ENCODE measurements around the gene BAK1. TPM values are rescaled to one million over a fixed set of nuclear protein-coding genes. Genes with fewer than 3 reads are reported as not detected.

The BAK1 gene
- total RNA-seq, 1 experiment from 2014 or later = 40.0 TPM

DNA sequence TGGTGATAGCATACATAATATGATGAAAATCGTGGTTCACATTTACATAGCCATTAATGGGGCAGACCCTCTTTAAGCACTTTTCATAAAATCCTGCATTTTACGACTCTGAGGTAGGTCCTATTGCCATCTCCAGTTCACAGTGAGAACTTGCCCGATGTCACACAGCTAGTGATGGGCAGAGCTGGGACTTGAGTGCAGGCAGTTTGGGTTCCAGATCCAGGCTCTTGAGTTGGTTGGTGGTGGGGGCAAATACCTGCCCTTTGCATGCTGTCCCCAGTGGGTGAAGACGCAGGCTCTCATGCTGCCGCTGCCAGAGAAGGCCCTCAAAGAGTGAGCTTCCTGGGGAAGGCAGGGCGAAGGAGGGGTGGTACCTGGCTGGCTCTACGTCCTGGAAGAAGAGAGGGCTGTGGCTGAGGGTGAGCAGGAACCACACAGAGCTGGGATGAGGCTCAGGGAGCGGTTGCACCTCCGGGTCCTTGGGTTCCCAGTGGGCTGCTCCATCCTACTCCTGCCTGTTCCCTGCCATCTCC, 6.1 kb upstream of the BAK1 start:
- Mint-ChIP-seq H3K36me3 (ENCODE audit: insufficient read depth in 1 of 3, low read depth in 3 of 3) (no peaks in the 10 kb centered on the region), H3K4me1 (peaks cover 16 to 21% of the 10 kb centered on the region in 2 experiments), H3K27me3 (ENCODE audit: low read depth) (peaks cover 10% of the 10 kb centered on the region; the same call in 1 of the 2 replicates), H3K4me3 (no peak overlapping the region), H3K27ac (no peak overlapping the region), H3K9me3 (no peaks in the 10 kb centered on the region)
- no peak overlapping the region for H2BK15ac ChIP-seq (ENCODE audit: low read depth, low read length)
- H4K5ac ChIP-seq (ENCODE audit: insufficient read length, low read depth, low read length) = no peak overlapping the region
- no peaks in the 10 kb centered on the region for H3K79me2 ChIP-seq (ENCODE audit: insufficient read depth, low read length)
- no peak overlapping the region for H3K14ac ChIP-seq (ENCODE audit: insufficient read depth, low read length)
- H2BK5ac ChIP-seq (ENCODE audit: insufficient read length, low read length) = no peak overlapping the region
- no peak overlapping the region for H3K18ac ChIP-seq (ENCODE audit: insufficient read length, low read depth, low read length)
- H3K79me1 ChIP-seq (ENCODE audit: insufficient read depth, low read depth, low read length, poor library complexity, severe bottlenecking) = no peaks in the 10 kb centered on the region
- H4K8ac ChIP-seq (replicated peaks; ENCODE audit: insufficient read length, low read depth, low read length) = no peak overlapping the region
- no peak overlapping the region for H4K91ac ChIP-seq (ENCODE audit: insufficient read length, low read depth, low read length)
- no peaks in the 10 kb centered on the region; the same call in 1 of the 2 replicates for H3K4me1 ChIP-seq (ENCODE audit: insufficient read depth, low read length)
- H3K9me3 ChIP-seq (ENCODE audit: control insufficient read depth, low read depth, low read length) = no peaks in the 10 kb centered on the region
- no peak overlapping the region for H2BK20ac ChIP-seq (ENCODE audit: low read depth, low read length, poor library complexity, severe bottlenecking)
- no peak overlapping the region for H3T11ph ChIP-seq (ENCODE audit: low read length)
- no CpG with 5 or more reads among the region's 9 CpGs for WGBS (ENCODE audit: extremely low coverage, insufficient read length, low lambda C conversion rate)
- H2AK5ac ChIP-seq (ENCODE audit: insufficient read length, low read length) = no peak overlapping the region
- H3K23ac ChIP-seq (ENCODE audit: insufficient read length, low read depth, low read length) = no peak overlapping the region
- no peaks in the 10 kb centered on the region for H3K23me2 ChIP-seq (ENCODE audit: insufficient read length, low read depth, low read length, poor library complexity, severe bottlenecking)
- no peak overlapping the region for H3K4me2 ChIP-seq (ENCODE audit: insufficient read depth, insufficient read length, low read length)
- no peaks in the 10 kb centered on the region for H4K20me1 ChIP-seq (ENCODE audit: control insufficient read depth, insufficient read depth, insufficient read length)
- no peak overlapping the region for H3K56ac ChIP-seq (ENCODE audit: insufficient read length, low read depth, low read length)
- no peak for DNase-seq
- no peak overlapping the region for H3K4ac ChIP-seq (ENCODE audit: low read depth, low read length)
- H3K27me3 ChIP-seq (ENCODE audit: insufficient read depth, low read length) = no peaks in the 10 kb centered on the region
- no peak overlapping the region for H2BK12ac ChIP-seq (ENCODE audit: insufficient read length, low read depth, low read length)
- H3K9ac ChIP-seq (ENCODE audit: extremely low read depth, insufficient read length, low read length) = no peak overlapping the region
- no peak overlapping the region for H2AFZ ChIP-seq (ENCODE audit: low read length)
- H2BK120ac ChIP-seq (ENCODE audit: low read depth, low read length, poor library complexity, severe bottlenecking) = no peak overlapping the region
- TF ChIP-seq, protein P1, sequence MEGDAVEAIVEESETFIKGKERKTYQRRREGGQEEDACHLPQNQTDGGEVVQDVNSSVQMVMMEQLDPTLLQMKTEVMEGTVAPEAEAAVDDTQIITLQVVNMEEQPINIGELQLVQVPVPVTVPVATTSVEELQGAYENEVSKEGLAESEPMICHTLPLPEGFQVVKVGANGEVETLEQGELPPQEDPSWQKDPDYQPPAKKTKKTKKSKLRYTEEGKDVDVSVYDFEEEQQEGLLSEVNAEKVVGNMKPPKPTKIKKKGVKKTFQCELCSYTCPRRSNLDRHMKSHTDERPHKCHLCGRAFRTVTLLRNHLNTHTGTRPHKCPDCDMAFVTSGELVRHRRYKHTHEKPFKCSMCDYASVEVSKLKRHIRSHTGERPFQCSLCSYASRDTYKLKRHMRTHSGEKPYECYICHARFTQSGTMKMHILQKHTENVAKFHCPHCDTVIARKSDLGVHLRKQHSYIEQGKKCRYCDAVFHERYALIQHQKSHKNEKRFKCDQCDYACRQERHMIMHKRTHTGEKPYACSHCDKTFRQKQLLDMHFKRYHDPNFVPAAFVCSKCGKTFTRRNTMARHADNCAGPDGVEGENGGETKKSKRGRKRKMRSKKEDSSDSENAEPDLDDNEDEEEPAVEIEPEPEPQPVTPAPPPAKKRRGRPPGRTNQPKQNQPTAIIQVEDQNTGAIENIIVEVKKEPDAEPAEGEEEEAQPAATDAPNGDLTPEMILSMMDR (conservative IDR thresholded peaks at IDR 0.05) = no peak
- H3K27ac ChIP-seq (ENCODE audit: insufficient read length, low read depth, low read length) = no peak overlapping the region
